DND-41 (cell line): Measurements from ENCODE around the gene TPM3.

Experiments
- CTCF ChIP-seq: IDR thresholded peaks from 2 replicates; pipeline ENCODE4 v1.5.1; 2012; ENCODE audit warnings: borderline replicate concordance, low read length, moderate library complexity, mild to moderate bottlenecking; ENCODE audit not compliant: poor library complexity, severe bottlenecking; ENCODE audit errors: extremely low read depth
- EZH2 ChIP-seq: IDR thresholded peaks from 3 replicates; pipeline ENCODE4 v1.6.1; 2012; ENCODE audit warnings: borderline replicate concordance, low read depth, mild to moderate bottlenecking, moderate library complexity, low read length, inconsistent platforms; ENCODE audit not compliant: severe bottlenecking

DNA sequence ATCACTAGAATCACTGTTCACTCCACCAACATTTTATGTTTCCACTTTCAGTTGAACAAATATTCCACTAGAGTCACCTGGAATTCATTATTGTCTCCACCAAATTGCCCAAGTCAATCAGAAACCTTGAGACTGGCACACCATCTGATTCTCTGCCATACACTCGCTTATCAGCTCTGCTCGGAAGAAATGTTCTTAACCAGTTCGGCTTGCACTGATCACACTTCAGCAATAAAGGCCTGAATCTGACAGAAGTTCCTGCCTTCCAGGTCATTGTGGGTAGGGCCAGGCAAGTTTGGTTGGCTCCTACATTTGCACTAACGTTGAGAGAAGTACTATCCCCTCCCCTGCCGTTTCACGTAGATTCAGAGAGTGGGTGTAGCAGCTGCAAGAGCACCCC, 10.0 kb downstream of the TPM3 start:
- no peak for TF ChIP-seq CTCF
- no peak for TF ChIP-seq EZH2
